Mesenchymal stem cell (in vitro differentiated cells and primary cell): ENCODE data around the gene RAB36.

Experiments used
- DNase-seq: peaks from one replicate; pipeline ENCODE4 v3.0.0-alpha.2; 2013
- H2AFZ ChIP-seq: one replicate; pipeline ENCODE4 v1.6.1; 2013; ENCODE audit warnings: low read depth, mild to moderate bottlenecking, control low read depth, inconsistent platforms, low read length, moderate library complexity
- H2AK5ac ChIP-seq: 2 replicates; pipeline ENCODE4 v1.6.1; 2013; ENCODE audit warnings: low read length, moderate library complexity, mild to moderate bottlenecking, inconsistent platforms; ENCODE audit not compliant: severe bottlenecking
- H2BK120ac ChIP-seq: one replicate; pipeline ENCODE4 v1.6.1; 2013; ENCODE audit warnings: low read depth, mild to moderate bottlenecking, inconsistent platforms, low read length, moderate library complexity
- H2BK12ac ChIP-seq, 2 experiments: one replicate each; pipeline ENCODE4 v1.6.1; 2013; ENCODE audit warnings: inconsistent platforms in 2 of 2, low read length in 2 of 2, mild to moderate bottlenecking in 2 of 2, moderate library complexity in 2 of 2, control low read depth in 1 of 2
- H2BK15ac ChIP-seq: one replicate; pipeline ENCODE4 v1.6.1; 2013; ENCODE audit warnings: mild to moderate bottlenecking, low read depth, inconsistent platforms; ENCODE audit not compliant: poor library complexity, severe bottlenecking
- H2BK5ac ChIP-seq: 2 replicates; pipeline ENCODE4 v1.6.1; 2013; ENCODE audit warnings: low read depth, mild to moderate bottlenecking, low read length, control low read depth, inconsistent platforms; ENCODE audit not compliant: poor library complexity, severe bottlenecking
- H3K14ac ChIP-seq, 2 experiments: one replicate each; pipeline ENCODE4 v1.6.1; 2013; ENCODE audit warnings: inconsistent platforms in 2 of 2, low read length in 2 of 2, control low read depth in 1 of 2, mild to moderate bottlenecking in 1 of 2, moderate library complexity in 1 of 2
- H3K18ac ChIP-seq, 2 experiments: one replicate each; pipeline ENCODE4 v1.6.1; 2013; ENCODE audit warnings: inconsistent platforms in 2 of 2, low read length in 2 of 2, control low read depth in 1 of 2, low read depth in 1 of 2, mild to moderate bottlenecking in 1 of 2
- H3K23ac ChIP-seq, 2 experiments: one replicate each; pipeline ENCODE4 v1.6.1; 2013; ENCODE audit warnings: inconsistent platforms in 2 of 2, low read length in 2 of 2, mild to moderate bottlenecking in 2 of 2, moderate library complexity in 2 of 2, control low read depth in 1 of 2
- H3K27ac ChIP-seq: 2 replicates; pipeline ENCODE4 v1.5.1; 2013; ENCODE audit warnings: mild to moderate bottlenecking, moderate library complexity, low read length, control low read depth, inconsistent platforms; ENCODE audit not compliant: poor library complexity, severe bottlenecking
- H3K27me3 ChIP-seq, 2 experiments: 2 replicates each; pipeline versions ENCODE4 v1.6.1 to v1.7.0; 2013; ENCODE audit warnings: low read length in 2 of 2, mild to moderate bottlenecking in 2 of 2, moderate library complexity in 2 of 2, control low read depth in 1 of 2, inconsistent platforms in 1 of 2; ENCODE audit not compliant: control insufficient read depth in 1 of 2, insufficient read depth in 1 of 2
- H3K36me3 ChIP-seq, 2 experiments: 2 replicates each; pipeline versions ENCODE4 v1.6.1 to v1.7.0; 2013; ENCODE audit warnings: low read length in 2 of 2, control low read depth in 1 of 2, inconsistent platforms in 1 of 2, low read depth in 1 of 2, mild to moderate bottlenecking in 1 of 2; ENCODE audit not compliant: insufficient read depth in 2 of 2, control insufficient read depth in 1 of 2
- H3K4ac ChIP-seq, 2 experiments: one replicate each; pipeline ENCODE4 v1.6.1; 2013; ENCODE audit warnings: inconsistent platforms in 2 of 2, low read length in 2 of 2, mild to moderate bottlenecking in 2 of 2, moderate library complexity in 2 of 2, control low read depth in 1 of 2, low read depth in 1 of 2
- H3K4me1 ChIP-seq: 2 replicates; pipeline ENCODE4 v1.6.1; 2013; ENCODE audit warnings: low read depth, low read length, control low read depth; ENCODE audit not compliant: control insufficient read depth, insufficient read depth
- H3K4me2 ChIP-seq: 2 replicates; pipeline ENCODE4 v1.6.1; 2013; ENCODE audit warnings: low read length, mild to moderate bottlenecking, inconsistent platforms; ENCODE audit not compliant: poor library complexity, severe bottlenecking
- H3K4me3 ChIP-seq, 2 experiments: 2 replicates each; pipeline versions ENCODE4 v1.5.1 to v1.7.0; 2013; ENCODE audit warnings: low read length in 2 of 2, mild to moderate bottlenecking in 2 of 2, control low read depth in 1 of 2, low read depth in 1 of 2; ENCODE audit not compliant: insufficient read depth in 1 of 2
- H3K79me1 ChIP-seq: replicated peaks from 2 replicates; pipeline ENCODE4 v1.6.1; 2013; ENCODE audit warnings: mild to moderate bottlenecking, control low read depth, low read length, inconsistent platforms; ENCODE audit not compliant: poor library complexity, severe bottlenecking
- H3K9ac ChIP-seq: 2 replicates; pipeline ENCODE4 v1.7.0; 2013; ENCODE audit warnings: mild to moderate bottlenecking, low read length, moderate library complexity
- H3K9me3 ChIP-seq: 2 replicates; pipeline ENCODE4 v1.7.0; 2013; ENCODE audit warnings: mild to moderate bottlenecking, low read length; ENCODE audit not compliant: control insufficient read depth
- H4K8ac ChIP-seq: one replicate; pipeline ENCODE4 v1.6.1; 2013; ENCODE audit warnings: inconsistent platforms, mild to moderate bottlenecking, low read length, moderate library complexity
- H4K91ac ChIP-seq: one replicate; pipeline ENCODE4 v1.6.1; 2013; ENCODE audit warnings: mild to moderate bottlenecking, low read length, inconsistent platforms
- WGBS: methylation state at CpG from one replicate; pipeline ENCODE4 v1.1.7; 2013; ENCODE audit warnings: mixed read lengths; 5-methylcytosine and 5-hydroxymethylcytosine counted together

RAB36 gene

DNA sequence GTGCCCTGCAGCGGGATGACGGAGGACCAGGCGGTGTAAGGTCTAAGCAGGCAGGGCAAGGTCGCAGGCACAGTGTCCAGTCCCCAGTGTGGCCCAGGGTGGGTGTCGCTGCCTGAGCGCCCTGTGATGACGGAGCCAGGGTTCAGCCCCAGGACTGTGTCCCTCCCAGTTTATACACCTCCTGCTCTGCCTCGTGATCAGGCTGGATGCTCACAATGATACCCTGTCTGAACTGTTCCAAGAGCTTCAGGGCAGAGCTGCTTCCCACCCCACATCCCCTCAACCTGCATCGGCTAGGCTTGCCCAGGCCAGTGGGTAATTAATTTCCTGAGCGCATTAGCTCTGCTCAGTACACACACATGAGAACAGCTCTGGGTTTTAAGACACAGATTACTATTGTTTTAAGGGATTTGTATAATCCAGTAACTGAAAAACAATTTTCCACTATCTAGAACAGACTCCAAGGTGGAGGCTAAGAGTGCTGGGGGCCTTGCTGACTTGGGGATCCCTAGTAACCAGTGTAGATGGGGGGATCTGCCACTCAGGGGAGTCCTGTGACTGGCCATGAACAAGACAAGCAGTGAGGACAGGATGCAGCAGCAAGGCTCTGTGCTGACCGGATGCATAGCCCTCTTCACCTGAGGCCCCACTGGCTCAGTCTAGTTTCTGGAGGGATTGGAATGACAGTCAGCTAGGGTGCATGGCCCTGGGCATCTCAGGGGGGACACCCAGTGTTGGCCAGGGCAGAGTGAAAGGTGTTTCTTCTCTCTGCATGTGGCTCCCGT, 40.9 kb upstream of the RAB36 start:
- Histone ChIP-seq H3K18ac (no peak overlapping the region), H3K4me1 (no peaks in the 10 kb centered on the region), H3K79me1 (no peaks in the 10 kb centered on the region), H4K91ac (no peak overlapping the region), H3K4me3 (no peak overlapping the region), H3K4me2 (no peak overlapping the region), H3K4ac (no peak overlapping the region), H3K14ac (no peak overlapping the region), H2BK15ac (no peak overlapping the region), H3K9ac (no peak overlapping the region), H3K27me3 (peaks cover 0 to 15% of the 10 kb centered on the region in 2 experiments), H2BK5ac (no peak overlapping the region), H2BK120ac (no peak overlapping the region), H3K9me3 (no peaks in the 10 kb centered on the region), H2AFZ (no peak overlapping the region), H3K36me3 (no peaks in the 10 kb centered on the region), H2BK12ac (no peak overlapping the region), H3K23ac (no peak overlapping the region), H3K27ac (no peak overlapping the region), H4K8ac (no peak overlapping the region), H2AK5ac (no peak overlapping the region)
- 83% methylated on average over 10 of the region's 12 CpGs for WGBS
- no peak for DNase-seq

- Histone ChIP-seq H4K91ac (no peak overlapping the region), H3K14ac (no peak overlapping the region), H2BK5ac (no peak overlapping the region), H2BK12ac (no peak overlapping the region), H3K23ac (no peak overlapping the region), H4K8ac (no peak overlapping the region), H2AK5ac (no peak overlapping the region), H3K4me2 (no peak overlapping the region), H3K4me1 (no peaks in the 10 kb centered on the region), H2AFZ (no peak overlapping the region), H3K9ac (no peak overlapping the region), H3K4me3 (no peak overlapping the region), H3K4ac (no peak overlapping the region), H3K9me3 (no peaks in the 10 kb centered on the region), H3K18ac (no peak overlapping the region), H3K27me3 (peaks cover 0 to 11% of the 10 kb centered on the region in 2 experiments), H3K36me3 (no peaks in the 10 kb centered on the region), H2BK15ac (no peak overlapping the region), H3K27ac (no peak overlapping the region), H2BK120ac (no peak overlapping the region), H3K79me1 (no peaks in the 10 kb centered on the region)
- WGBS, result 80% methylated on average over 3 of the region's 5 CpGs
- DNase-seq, result no peak
Observed at GRCh38 chr22:23105304-23105703, 40.0 kb upstream of the RAB36 start.

- H3K27ac ChIP-seq, result no peak overlapping the region
- no peak overlapping the region for H2BK5ac ChIP-seq
- H3K79me1 ChIP-seq, result no peaks in the 10 kb centered on the region
- H4K91ac ChIP-seq, result no peak overlapping the region
- peaks cover 5% of the 10 kb centered on the region for H3K4me1 ChIP-seq
- no peak for DNase-seq
- no peaks in the 10 kb centered on the region for H3K9me3 ChIP-seq
- H3K4me2 ChIP-seq, result no peak overlapping the region
- H3K36me3 ChIP-seq, result no peaks in the 10 kb centered on the region
- no peak overlapping the region for H2BK12ac ChIP-seq
- no peak overlapping the region for H4K8ac ChIP-seq
- H2AFZ ChIP-seq, result no peak overlapping the region
- H2BK120ac ChIP-seq, result no peak overlapping the region
- no peak overlapping the region for H2AK5ac ChIP-seq
- peak overlapping the region in 1 of 2 experiments; percentile 26 for H3K14ac ChIP-seq
- no peak overlapping the region for H3K18ac ChIP-seq
- no peak overlapping the region for H3K23ac ChIP-seq
- H3K27me3 ChIP-seq, result peaks cover 0 to 7% of the 10 kb centered on the region in 2 experiments
- no peak overlapping the region for H3K4ac ChIP-seq
- 86% methylated on average over 5 of the region's 5 CpGs for WGBS
- no peak overlapping the region for H3K4me3 ChIP-seq
- no peak overlapping the region for H3K9ac ChIP-seq
- H2BK15ac ChIP-seq, result no peak overlapping the region
Observed at GRCh38 chr22:23105919-23106318, 39.4 kb upstream of the RAB36 start.

- Histone ChIP-seq H2BK12ac (no peak overlapping the region), H3K27me3 (peaks cover 0 to 5% of the 10 kb centered on the region in 2 experiments), H3K18ac (no peak overlapping the region), H2AK5ac (no peak overlapping the region), H3K36me3 (no peaks in the 10 kb centered on the region), H3K23ac (no peak overlapping the region), H2BK15ac (no peak overlapping the region), H3K27ac (no peak overlapping the region), H3K9me3 (no peaks in the 10 kb centered on the region), H4K8ac (no peak overlapping the region), H4K91ac (no peak overlapping the region), H3K14ac (peak overlapping the region in 1 of 2 experiments; percentile 26), H2AFZ (no peak overlapping the region), H2BK120ac (no peak overlapping the region), H2BK5ac (no peak overlapping the region), H3K4ac (no peak overlapping the region), H3K4me3 (no peak overlapping the region), H3K9ac (no peak overlapping the region), H3K79me1 (no peaks in the 10 kb centered on the region), H3K4me2 (no peak overlapping the region), H3K4me1 (peaks cover 7% of the 10 kb centered on the region)
- 87% methylated on average over 4 of the region's 4 CpGs for WGBS
- no peak for DNase-seq
Observed at GRCh38 chr22:23106344-23106743, 38.9 kb upstream of the RAB36 start.
